ENCODE results near the gene CES4A.

Gene CES4A

DNA sequence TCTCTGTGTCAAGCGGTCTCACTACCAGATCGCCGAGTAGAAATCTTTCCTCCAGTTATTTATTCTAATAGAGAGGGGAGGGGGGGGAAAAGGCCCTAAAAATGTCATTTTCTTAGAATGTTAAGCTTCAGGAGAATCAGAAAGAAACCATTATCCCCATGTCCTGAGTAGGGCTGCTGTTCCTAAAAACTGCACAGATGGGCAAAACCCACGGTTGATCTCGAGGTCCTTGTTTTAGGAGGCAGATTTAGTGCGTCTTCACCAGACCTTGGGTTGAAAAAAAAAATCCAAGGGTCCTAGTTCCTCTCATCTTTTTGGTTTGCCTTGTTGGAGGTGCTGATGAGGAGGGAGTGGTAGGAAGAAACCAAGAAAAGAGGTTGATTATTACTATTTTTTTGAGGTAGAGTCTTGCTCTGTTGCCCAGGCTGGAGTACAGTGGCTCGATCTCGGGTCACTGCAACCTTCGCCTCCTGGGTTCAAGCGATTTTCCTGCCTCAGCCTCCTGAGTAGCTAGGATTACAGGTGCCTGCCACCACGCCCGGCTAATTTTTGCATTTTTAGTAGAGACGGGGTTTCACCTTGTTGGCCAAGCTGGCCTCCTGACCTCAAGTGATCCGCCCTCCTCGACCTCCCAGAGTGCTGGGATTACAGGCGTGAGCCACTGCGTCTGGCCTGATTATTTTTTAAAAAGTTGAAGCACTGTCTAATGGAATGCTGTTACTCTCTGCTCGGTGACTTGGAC is 42.0 kb downstream of the CES4A start:
- Histone ChIP-seq H3K4me2 (ENCODE audit: low read length) (peak overlapping the region; percentile 91), H3K9ac (ENCODE audit: low read length) (peak overlapping the region; percentile 88), H3K56ac (ENCODE audit: low read length) (peak overlapping the region; percentile 90), H3K4me3 (ENCODE audit: low read length) (peak overlapping the region; percentile 89), H3K27me3 (ENCODE audit: insufficient read depth, low read length, poor library complexity) (no peaks in the 10 kb centered on the region), H3K79me2 (ENCODE audit: control insufficient read depth, insufficient read depth, low read length) (peaks cover 38% of the 10 kb centered on the region), H3K4ac (ENCODE audit: low read depth, low read length) (no peak overlapping the region), H4K5ac (ENCODE audit: low read length) (no peak overlapping the region), H4K8ac (ENCODE audit: low read depth, low read length) (no peak overlapping the region), H2BK5ac (ENCODE audit: low read length) (no peak overlapping the region), H2BK15ac (replicated peaks; ENCODE audit: low read depth) (no peak overlapping the region), H3K4me1 (ENCODE audit: control insufficient read depth, low read depth, low read length) (peaks cover 2% of the 10 kb centered on the region), H3K27ac (ENCODE audit: low read depth, low read length) (peak overlapping the region; percentile 25), H3K79me1 (ENCODE audit: low read length) (peaks cover 5% of the 10 kb centered on the region), H2AK5ac (ENCODE audit: low read length) (no peak overlapping the region), H3K36me3 (ENCODE audit: control insufficient read depth, insufficient read depth, low read length) (no peaks in the 10 kb centered on the region), H3K23ac (ENCODE audit: low read length) (peak overlapping the region; percentile 60), H3K18ac (ENCODE audit: low read length) (peak overlapping the region; percentile 96), H2BK120ac (ENCODE audit: low read depth, low read length) (no peak overlapping the region)
- DNase-seq = no peak
- no CpG with 5 or more reads among the region's 18 CpGs for WGBS (ENCODE audit: extremely low coverage, insufficient coverage, low lambda C conversion rate)

DNA sequence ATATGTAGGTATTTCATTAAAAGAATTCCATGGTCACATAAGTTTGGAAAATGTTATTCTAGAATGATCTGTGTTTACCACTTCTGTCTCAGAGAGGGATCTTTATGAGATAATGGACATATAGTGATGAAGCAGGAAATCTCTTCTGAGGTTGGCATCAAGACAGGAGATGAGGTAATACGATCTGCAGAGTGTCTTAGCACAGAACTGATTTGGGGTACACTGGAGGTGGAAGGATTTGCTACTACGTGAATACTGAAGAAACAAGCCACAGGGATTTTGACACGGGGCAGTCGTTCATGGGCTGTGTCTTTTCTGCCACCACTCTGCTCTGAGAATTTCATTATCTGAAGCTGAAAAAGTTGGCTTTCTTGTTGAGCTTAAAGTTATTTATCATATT is 46.1 kb downstream of the CES4A start:
- no peak overlapping the region for H3K56ac ChIP-seq (ENCODE audit: low read length)
- no CpG with 5 or more reads among the region's 4 CpGs for WGBS (ENCODE audit: extremely low coverage, insufficient coverage, low lambda C conversion rate)
- H3K79me2 ChIP-seq (ENCODE audit: control insufficient read depth, insufficient read depth, low read length) = peaks cover 40% of the 10 kb centered on the region
- H3K27me3 ChIP-seq (ENCODE audit: insufficient read depth, low read length, poor library complexity) = no peaks in the 10 kb centered on the region
- H2BK15ac ChIP-seq (replicated peaks; ENCODE audit: low read depth) = no peak overlapping the region
- no peak overlapping the region for H3K4me3 ChIP-seq (ENCODE audit: low read length)
- H2BK5ac ChIP-seq (ENCODE audit: low read length) = no peak overlapping the region
- H3K27ac ChIP-seq (ENCODE audit: low read depth, low read length) = no peak overlapping the region
- no peak overlapping the region for H2AK5ac ChIP-seq (ENCODE audit: low read length)
- no peak overlapping the region for H3K18ac ChIP-seq (ENCODE audit: low read length)
- no peak for DNase-seq
- no peak overlapping the region for H3K4ac ChIP-seq (ENCODE audit: low read depth, low read length)
- no peak overlapping the region for H4K8ac ChIP-seq (ENCODE audit: low read depth, low read length)
- H3K23ac ChIP-seq (ENCODE audit: low read length) = no peak overlapping the region
- no peaks in the 10 kb centered on the region for H3K36me3 ChIP-seq (ENCODE audit: control insufficient read depth, insufficient read depth, low read length)
- no peak overlapping the region for H2BK120ac ChIP-seq (ENCODE audit: low read depth, low read length)
- no peak overlapping the region for H4K5ac ChIP-seq (ENCODE audit: low read length)
- H3K4me2 ChIP-seq (ENCODE audit: low read length) = no peak overlapping the region
- H3K79me1 ChIP-seq (ENCODE audit: low read length) = peaks cover 5% of the 10 kb centered on the region
- peaks cover 2% of the 10 kb centered on the region for H3K4me1 ChIP-seq (ENCODE audit: control insufficient read depth, low read depth, low read length)
- H3K9ac ChIP-seq (ENCODE audit: low read length) = no peak overlapping the region

DNA sequence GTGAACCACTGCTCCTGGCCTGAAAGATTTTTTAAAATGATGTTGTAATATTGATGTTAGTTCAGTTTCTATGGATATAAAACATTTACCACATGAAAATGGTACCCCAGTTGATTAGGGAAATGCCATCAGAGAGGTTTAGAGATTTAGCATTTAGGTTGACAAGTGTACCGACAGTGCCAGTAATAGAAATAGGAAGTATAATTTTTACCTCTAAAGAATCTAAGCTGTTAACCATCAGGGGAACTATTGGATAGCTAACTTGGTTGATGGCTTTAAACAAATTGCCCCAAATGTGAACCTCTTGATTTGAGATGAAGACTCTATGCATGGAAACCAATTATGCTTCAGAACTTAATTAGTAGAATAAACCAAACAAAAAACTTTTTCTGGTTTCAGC is 47.0 kb downstream of the CES4A start:
- H3K4me3 ChIP-seq (ENCODE audit: low read length) = no peak overlapping the region
- no peak overlapping the region for H3K18ac ChIP-seq (ENCODE audit: low read length)
- H4K8ac ChIP-seq (ENCODE audit: low read depth, low read length) = no peak overlapping the region
- H3K4ac ChIP-seq (ENCODE audit: low read depth, low read length) = no peak overlapping the region
- H4K5ac ChIP-seq (ENCODE audit: low read length) = no peak overlapping the region
- no peak overlapping the region for H3K27ac ChIP-seq (ENCODE audit: low read depth, low read length)
- H2BK5ac ChIP-seq (ENCODE audit: low read length) = no peak overlapping the region
- peaks cover under 1% of the 10 kb centered on the region for H3K79me1 ChIP-seq (ENCODE audit: low read length)
- H2BK120ac ChIP-seq (ENCODE audit: low read depth, low read length) = no peak overlapping the region
- H3K36me3 ChIP-seq (ENCODE audit: control insufficient read depth, insufficient read depth, low read length) = no peaks in the 10 kb centered on the region
- no peak overlapping the region for H3K9ac ChIP-seq (ENCODE audit: low read length)
- whole genome bisulfite sequencing (ENCODE audit: extremely low coverage, insufficient coverage, low lambda C conversion rate) = no CpG with 5 or more reads among the region's 1 CpG
- H3K4me1 ChIP-seq (ENCODE audit: control insufficient read depth, low read depth, low read length) = peaks cover under 1% of the 10 kb centered on the region
- no peak for DNase-seq
- no peaks in the 10 kb centered on the region for H3K27me3 ChIP-seq (ENCODE audit: insufficient read depth, low read length, poor library complexity)
- H3K79me2 ChIP-seq (ENCODE audit: control insufficient read depth, insufficient read depth, low read length) = peaks cover 32% of the 10 kb centered on the region
- H3K56ac ChIP-seq (ENCODE audit: low read length) = no peak overlapping the region
- no peak overlapping the region for H2BK15ac ChIP-seq (replicated peaks; ENCODE audit: low read depth)
- no peak overlapping the region for H3K23ac ChIP-seq (ENCODE audit: low read length)
- no peak overlapping the region for H2AK5ac ChIP-seq (ENCODE audit: low read length)
- no peak overlapping the region for H3K4me2 ChIP-seq (ENCODE audit: low read length)

DNA sequence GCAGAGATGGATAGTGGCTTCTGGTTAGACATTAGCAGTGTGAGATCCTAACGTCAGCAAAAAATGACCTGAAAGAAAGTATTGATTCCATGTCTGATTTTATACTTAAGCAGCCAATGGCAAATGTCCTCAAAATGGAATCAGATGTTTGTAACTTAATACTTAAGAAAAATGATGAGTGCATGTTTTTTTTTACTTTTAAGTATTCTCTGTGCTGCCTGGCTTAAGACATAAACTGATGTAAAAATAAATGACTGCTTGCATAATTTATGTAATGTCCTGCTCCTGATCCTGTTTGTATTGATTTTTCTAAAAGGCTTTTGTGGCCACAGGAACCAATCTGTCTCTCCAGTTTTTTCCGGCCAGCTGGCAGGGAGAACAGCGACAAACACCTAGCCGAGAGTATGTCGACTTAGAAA is 47.9 kb downstream of the CES4A start:
- no peak overlapping the region for H2BK15ac ChIP-seq (replicated peaks; ENCODE audit: low read depth)
- no peak overlapping the region for H3K4me2 ChIP-seq (ENCODE audit: low read length)
- H3K27ac ChIP-seq (ENCODE audit: low read depth, low read length) = no peak overlapping the region
- no peak overlapping the region for H2BK5ac ChIP-seq (ENCODE audit: low read length)
- H3K9ac ChIP-seq (ENCODE audit: low read length) = no peak overlapping the region
- H3K23ac ChIP-seq (ENCODE audit: low read length) = no peak overlapping the region
- H2AK5ac ChIP-seq (ENCODE audit: low read length) = no peak overlapping the region
- H2BK120ac ChIP-seq (ENCODE audit: low read depth, low read length) = no peak overlapping the region
- no CpG with 5 or more reads among the region's 5 CpGs for WGBS (ENCODE audit: extremely low coverage, insufficient coverage, low lambda C conversion rate)
- H3K27me3 ChIP-seq (ENCODE audit: insufficient read depth, low read length, poor library complexity) = no peaks in the 10 kb centered on the region
- no peak overlapping the region for H3K4me3 ChIP-seq (ENCODE audit: low read length)
- no peak overlapping the region for H3K4ac ChIP-seq (ENCODE audit: low read depth, low read length)
- no peak overlapping the region for H3K56ac ChIP-seq (ENCODE audit: low read length)
- H3K36me3 ChIP-seq (ENCODE audit: control insufficient read depth, insufficient read depth, low read length) = no peaks in the 10 kb centered on the region
- H3K79me1 ChIP-seq (ENCODE audit: low read length) = peaks cover 3% of the 10 kb centered on the region
- H3K18ac ChIP-seq (ENCODE audit: low read length) = no peak overlapping the region
- H3K4me1 ChIP-seq (ENCODE audit: control insufficient read depth, low read depth, low read length) = no peaks in the 10 kb centered on the region
- no peak overlapping the region for H4K8ac ChIP-seq (ENCODE audit: low read depth, low read length)
- H4K5ac ChIP-seq (ENCODE audit: low read length) = no peak overlapping the region
- H3K79me2 ChIP-seq (ENCODE audit: control insufficient read depth, insufficient read depth, low read length) = peaks cover 27% of the 10 kb centered on the region
- DNase-seq = no peak

DNA sequence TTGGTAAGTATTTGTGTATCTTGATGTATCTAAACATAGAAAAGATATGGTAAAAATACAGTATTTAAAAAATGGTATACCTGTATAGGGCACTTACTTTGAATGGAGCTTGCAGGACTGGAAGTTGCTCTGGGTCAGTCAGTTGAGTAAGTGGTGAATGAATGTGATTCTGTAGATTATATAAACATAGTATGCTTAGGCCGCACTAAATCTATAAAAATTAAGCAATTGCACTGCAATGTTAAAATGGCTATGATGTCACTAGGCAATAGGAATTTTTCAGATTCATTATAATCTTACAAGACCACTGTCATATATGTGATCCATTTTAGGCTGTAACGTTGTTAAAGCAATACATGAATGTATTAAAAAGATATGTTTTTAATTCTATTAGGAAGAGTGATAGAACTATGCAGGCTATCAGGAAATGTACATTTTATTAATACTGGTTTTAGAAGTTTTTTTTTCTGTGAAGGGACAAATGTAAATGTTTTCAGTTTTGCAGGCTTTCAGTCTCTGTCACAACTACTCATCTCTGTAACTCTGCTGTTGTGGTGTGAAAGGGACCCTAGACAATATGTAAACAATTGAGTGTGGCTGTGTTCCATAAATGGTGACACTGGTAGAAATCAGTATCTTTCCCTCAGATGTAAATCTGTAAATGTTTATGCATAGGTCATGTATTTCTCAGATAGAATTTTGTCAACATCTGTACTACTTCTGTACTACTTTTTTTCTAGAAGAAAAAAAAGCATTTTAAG is 51.1 kb downstream of the CES4A start:
- Histone ChIP-seq H3K4me2 (ENCODE audit: low read length) (no peak overlapping the region), H3K36me3 (ENCODE audit: control insufficient read depth, insufficient read depth, low read length) (no peaks in the 10 kb centered on the region)

More for the DNA sequence above, 51.1 kb downstream of the CES4A start:
- no peak overlapping the region for H2BK15ac ChIP-seq (replicated peaks; ENCODE audit: low read depth)
- peaks cover 14% of the 10 kb centered on the region for H3K79me2 ChIP-seq (ENCODE audit: control insufficient read depth, insufficient read depth, low read length)
- no peaks in the 10 kb centered on the region for H3K4me1 ChIP-seq (ENCODE audit: control insufficient read depth, low read depth, low read length)
- no peak overlapping the region for H3K4me3 ChIP-seq (ENCODE audit: low read length)
- no peak overlapping the region for H3K23ac ChIP-seq (ENCODE audit: low read length)
- H3K9ac ChIP-seq (ENCODE audit: low read length) = no peak overlapping the region
- H2BK5ac ChIP-seq (ENCODE audit: low read length) = no peak overlapping the region
- H4K8ac ChIP-seq (ENCODE audit: low read depth, low read length) = no peak overlapping the region
- WGBS (ENCODE audit: extremely low coverage, insufficient coverage, low lambda C conversion rate) = no CpG with 5 or more reads among the region's 2 CpGs
- H2BK120ac ChIP-seq (ENCODE audit: low read depth, low read length) = no peak overlapping the region
- H2AK5ac ChIP-seq (ENCODE audit: low read length) = no peak overlapping the region
- H3K27me3 ChIP-seq (ENCODE audit: insufficient read depth, low read length, poor library complexity) = no peaks in the 10 kb centered on the region
- no peak overlapping the region for H3K18ac ChIP-seq (ENCODE audit: low read length)
- H3K79me1 ChIP-seq (ENCODE audit: low read length) = peaks cover 5% of the 10 kb centered on the region
- no peak overlapping the region for H3K4ac ChIP-seq (ENCODE audit: low read depth, low read length)
- H4K5ac ChIP-seq (ENCODE audit: low read length) = no peak overlapping the region
- H3K27ac ChIP-seq (ENCODE audit: low read depth, low read length) = no peak overlapping the region
- no peak for DNase-seq
- no peak overlapping the region for H3K56ac ChIP-seq (ENCODE audit: low read length)
